ENCODE measurements around the gene MARCHF2. TPM values are rescaled to one million over a fixed set of nuclear protein-coding genes. Genes with fewer than 3 reads are reported as not detected.
"Not testable (repeated sequence)": the region's sequence is repeated elsewhere in the genome, so short reads cannot be mapped to it uniquely, and the experiment has no call there.

The MARCHF2 gene
- total RNA-seq, 1 donor from 2014 or later: 24.8 TPM

DNA sequence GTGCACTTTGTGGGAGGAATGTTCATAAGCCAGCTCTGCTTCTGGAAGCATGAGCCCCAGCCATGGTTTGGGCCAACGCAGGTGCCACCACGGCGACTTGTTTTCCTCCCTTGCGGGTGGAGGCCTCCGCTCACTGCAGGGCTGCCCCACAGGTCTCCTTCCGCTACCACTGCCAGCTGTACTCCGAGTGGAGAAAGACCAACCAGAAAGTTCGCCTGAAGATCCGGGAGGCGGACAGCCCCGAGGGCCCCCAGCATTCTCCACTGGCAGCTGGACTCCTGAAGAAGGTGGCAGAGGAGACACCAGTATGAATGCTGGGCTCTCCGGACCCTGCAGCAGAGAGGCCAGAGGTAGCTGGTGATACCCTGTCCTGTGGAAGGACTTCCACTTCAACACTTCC, 25.1 kb downstream of the MARCHF2 start:
- ChIA-PET CTCF (interaction anchor here (1.3 kb wide), 1 partner anchor 140 kb away, joined by 3 read pairs; no protein-coding TSS in a partner anchor), POLR2A (no interaction called here)

DNA sequence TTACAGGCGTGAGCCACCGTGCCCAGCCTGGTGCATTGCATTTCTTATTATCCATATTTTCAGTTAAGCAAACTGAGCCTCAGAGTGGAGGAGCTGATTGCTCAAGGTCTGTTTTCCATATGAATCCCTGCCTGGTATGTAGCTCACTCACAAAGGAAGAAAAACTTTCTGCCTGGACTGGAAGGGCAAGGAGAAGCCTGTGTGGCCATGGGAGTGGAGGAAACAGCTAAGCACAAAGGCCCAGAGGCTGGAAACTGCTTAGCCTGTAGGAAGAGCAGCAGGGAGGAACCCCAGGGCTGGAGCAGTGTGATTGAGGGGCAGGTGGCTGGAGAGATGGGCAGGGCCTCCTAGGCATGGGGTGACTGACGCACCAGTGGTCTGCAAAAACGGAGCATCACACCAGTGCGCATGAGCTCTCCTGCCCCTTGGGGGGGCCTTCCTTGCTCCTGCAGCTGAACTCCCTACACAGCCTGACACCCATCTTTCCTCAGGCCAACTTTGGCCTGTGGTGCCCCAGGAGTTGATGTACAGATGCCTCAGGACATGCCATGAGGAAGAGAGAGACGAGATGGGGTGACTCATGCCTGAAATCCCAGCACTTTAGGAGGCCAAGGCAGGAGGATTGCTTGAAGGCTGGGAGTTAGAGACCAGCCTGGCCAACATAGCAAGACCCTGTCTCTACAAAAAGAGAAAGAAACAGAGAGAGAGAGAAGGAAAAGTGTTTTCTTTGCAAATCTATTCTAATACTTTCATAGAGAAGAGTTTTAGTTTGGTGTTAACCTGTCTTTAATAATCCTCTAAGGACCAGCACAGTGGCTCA, 28.8 kb downstream of the MARCHF2 start:
- H3K27ac Mint-ChIP-seq: no peak overlapping the region
- intact Hi-C loops (cut with micrococcal nuclease): no loop called here
- no peak for DNase-seq
- H3K4me1 Mint-ChIP-seq: peaks cover 20% of the 10 kb centered on the region
- H3K4me3 Mint-ChIP-seq: peak overlapping the region; percentile 35
- TF ChIP-seq, protein P1, sequence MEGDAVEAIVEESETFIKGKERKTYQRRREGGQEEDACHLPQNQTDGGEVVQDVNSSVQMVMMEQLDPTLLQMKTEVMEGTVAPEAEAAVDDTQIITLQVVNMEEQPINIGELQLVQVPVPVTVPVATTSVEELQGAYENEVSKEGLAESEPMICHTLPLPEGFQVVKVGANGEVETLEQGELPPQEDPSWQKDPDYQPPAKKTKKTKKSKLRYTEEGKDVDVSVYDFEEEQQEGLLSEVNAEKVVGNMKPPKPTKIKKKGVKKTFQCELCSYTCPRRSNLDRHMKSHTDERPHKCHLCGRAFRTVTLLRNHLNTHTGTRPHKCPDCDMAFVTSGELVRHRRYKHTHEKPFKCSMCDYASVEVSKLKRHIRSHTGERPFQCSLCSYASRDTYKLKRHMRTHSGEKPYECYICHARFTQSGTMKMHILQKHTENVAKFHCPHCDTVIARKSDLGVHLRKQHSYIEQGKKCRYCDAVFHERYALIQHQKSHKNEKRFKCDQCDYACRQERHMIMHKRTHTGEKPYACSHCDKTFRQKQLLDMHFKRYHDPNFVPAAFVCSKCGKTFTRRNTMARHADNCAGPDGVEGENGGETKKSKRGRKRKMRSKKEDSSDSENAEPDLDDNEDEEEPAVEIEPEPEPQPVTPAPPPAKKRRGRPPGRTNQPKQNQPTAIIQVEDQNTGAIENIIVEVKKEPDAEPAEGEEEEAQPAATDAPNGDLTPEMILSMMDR (IDR thresholded peaks at IDR 0.05): no peak
- POLR2A ChIA-PET: interaction anchor here (0.5 kb wide), 1 partner anchor 190 kb away, joined by 3 read pairs; no protein-coding TSS in a partner anchor
- ATAC-seq (ENCODE audit: low read depth): no peak
- CTCF ChIA-PET: no interaction called here
- peaks cover 24% of the 10 kb centered on the region for H3K36me3 Mint-ChIP-seq (ENCODE audit: low read depth)
- no peaks in the 10 kb centered on the region for H3K9me3 Mint-ChIP-seq
- H3K27me3 Mint-ChIP-seq: no peaks in the 10 kb centered on the region

More for the DNA sequence above, 25.1 kb downstream of the MARCHF2 start:
- DNase-seq (no peak), ATAC-seq (ENCODE audit: low read depth) (no peak)
- Mint-ChIP-seq H3K4me1 (no peaks in the 10 kb centered on the region), H3K36me3 (ENCODE audit: low read depth) (peaks cover 6% of the 10 kb centered on the region), H3K27ac (no peak overlapping the region), H3K9me3 (no peaks in the 10 kb centered on the region), H3K4me3 (no peak overlapping the region), H3K27me3 (no peaks in the 10 kb centered on the region)
- TF ChIP-seq, protein P1 (IDR thresholded peaks at IDR 0.05): no peak
- intact Hi-C loops (cut with micrococcal nuclease): no loop called here

DNA sequence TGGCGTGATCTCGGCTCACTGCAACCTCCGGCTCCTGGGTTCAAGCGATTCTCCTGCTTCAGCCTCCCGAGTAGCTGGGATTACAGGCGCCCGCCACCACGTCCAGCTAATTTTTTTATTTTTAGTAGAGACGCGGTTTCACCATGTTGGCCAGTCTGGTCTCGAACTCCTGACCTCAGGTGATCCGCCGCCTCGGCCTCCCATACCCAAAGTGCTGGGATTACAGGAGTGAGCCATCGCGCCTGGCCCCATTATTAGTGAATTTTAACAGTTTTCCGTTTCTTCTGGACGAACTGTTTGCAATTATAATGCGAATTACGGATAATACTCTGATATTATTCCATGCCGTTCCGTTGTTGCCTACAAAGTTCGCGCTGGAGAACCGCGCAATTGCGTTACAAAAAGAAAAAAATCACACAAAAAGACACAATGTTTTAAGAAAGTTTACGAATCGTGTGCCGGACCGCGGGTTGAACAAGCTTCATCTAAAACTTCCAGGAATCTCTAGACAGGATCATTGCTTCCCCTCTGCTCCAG, 31.1 kb downstream of the MARCHF2 start:
- intact Hi-C loops (cut with micrococcal nuclease): loop anchor here (1.0 kb wide), 6 partner anchors 30 to 501 kb away; partner anchors contain the start of genes MARCHF2, NDUFA7, RAB11B and RPS28
- Mint-ChIP-seq H3K4me3 (peak overlapping the region; percentile 98), H3K27ac (peak overlapping the region; percentile 96), H3K36me3 (ENCODE audit: low read depth) (peaks cover 37% of the 10 kb centered on the region), H3K4me1 (peaks cover 38% of the 10 kb centered on the region)
- POLR2A ChIA-PET: interaction anchor here (1.0 to 5.0 kb wide), 14 partner anchors 12 to 134 kb away, joined by 3 to 56 read pairs (median 6); partner anchors contain the start of genes MARCHF2, NDUFA7, RAB11B and RPS28
- DNase-seq; H3K9me3 Mint-ChIP-seq; H3K27me3 Mint-ChIP-seq; ATAC-seq (ENCODE audit: low read depth): not testable (repeated sequence)
- CTCF ChIA-PET: interaction anchor here (1.2 kb wide), 1 partner anchor 31 kb away, joined by 4 read pairs; the partner anchor contains the start of gene MARCHF2

DNA sequence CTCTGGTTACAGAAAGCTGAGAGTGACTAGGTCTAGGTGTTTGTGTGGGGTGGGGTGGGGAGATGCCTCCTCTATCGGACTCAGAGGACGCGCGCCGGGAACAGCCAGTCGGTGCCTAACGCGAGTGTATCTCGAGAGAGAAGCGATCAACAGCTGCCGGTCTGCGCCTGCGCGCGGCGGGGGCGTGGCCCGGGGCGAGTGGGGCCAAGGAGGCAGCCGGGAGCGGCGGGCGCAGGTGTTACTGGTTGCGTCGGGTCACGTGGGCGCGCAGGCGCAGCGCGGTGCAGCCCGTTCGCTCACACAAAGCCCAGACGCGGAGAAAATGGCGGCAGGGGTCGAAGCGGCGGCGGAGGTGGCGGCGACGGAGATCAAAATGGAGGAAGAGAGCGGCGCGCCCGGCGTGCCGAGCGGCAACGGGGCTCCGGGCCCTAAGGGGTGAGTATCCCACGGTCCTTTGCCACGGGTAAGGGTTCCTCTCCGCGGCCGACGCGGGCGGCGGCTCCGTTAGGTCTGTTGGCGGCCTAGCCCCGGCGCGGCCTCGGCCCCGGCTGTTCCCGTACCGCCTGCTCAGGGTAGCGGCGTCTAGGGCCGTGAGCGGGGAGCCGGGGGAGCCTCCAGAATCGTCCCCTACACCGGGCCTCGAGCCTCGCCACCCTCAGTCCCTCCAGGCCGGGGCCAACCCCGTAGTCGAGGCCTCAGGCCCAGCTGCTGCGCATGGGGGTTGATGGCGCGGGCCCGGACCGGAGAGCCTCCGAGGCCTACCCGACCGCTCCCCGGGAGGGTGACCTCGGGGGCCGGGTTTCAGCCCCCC, 31.8 kb downstream of the MARCHF2 start, which contains the start of gene HNRNPM:
Gene HNRNPM, plus strand, starts transcription at position 299 of the 811 bp plus-strand sequence. Its CDS starts 24 bp downstream, at position 323.
- DNase-seq (peak; percentile 100), ATAC-seq (ENCODE audit: low read depth) (peak; percentile 94)
- Mint-ChIP-seq H3K27ac (peak within 1 kb of the TSS; percentile 96), H3K9me3 (no peaks in the 10 kb centered on the region), H3K4me3 (peak within 1 kb of the TSS; percentile 98), H3K4me1 (peaks cover 42% of the 10 kb centered on the region), H3K27me3 (no peaks in the 10 kb centered on the region), H3K36me3 (ENCODE audit: low read depth) (peaks cover 38% of the 10 kb centered on the region)
- ChIA-PET CTCF (interaction anchor here (1.2 kb wide), 1 partner anchor 32 kb away, joined by 4 read pairs; the partner anchor contains the start of gene MARCHF2), POLR2A (interaction anchor here (0.6 to 5.0 kb wide), 17 partner anchors 11 to 501 kb away, joined by 3 to 56 read pairs (median 6); partner anchors contain the start of genes MARCHF2, NDUFA7, RAB11B and RPS28)
- intact Hi-C loops (cut with micrococcal nuclease): loop anchor here (1.0 kb wide), 6 partner anchors 29 to 502 kb away; partner anchors contain the start of genes MARCHF2, NDUFA7, RAB11B and RPS28
- TF ChIP-seq, protein P1 (IDR thresholded peaks at IDR 0.05): no peak

GRCh38 chr19:8445488-8446001, 32.4 kb downstream of the MARCHF2 start:
- Mint-ChIP-seq H3K9me3 (no peaks in the 10 kb centered on the region), H3K4me3 (peak overlapping the region; percentile 98), H3K36me3 (ENCODE audit: low read depth) (peaks cover 41% of the 10 kb centered on the region), H3K27me3 (no peaks in the 10 kb centered on the region), H3K4me1 (peaks cover 48% of the 10 kb centered on the region), H3K27ac (peak overlapping the region; percentile 79)
- intact Hi-C loops (cut with micrococcal nuclease): no loop called here
- ChIA-PET CTCF (interaction anchor here (1.0 to 2.9 kb wide), 3 partner anchors 32 to 92 kb away, joined by 3 to 8 read pairs (median 3); partner anchors contain the start of gene MARCHF2), POLR2A (interaction anchor here (1.0 to 5.0 kb wide), 9 partner anchors 25 to 502 kb away, joined by 3 to 56 read pairs (median 5); partner anchors contain the start of genes MARCHF2, NDUFA7, RPS28 and TIMM44)
- DNase-seq (peak; percentile 53), ATAC-seq (ENCODE audit: low read depth) (peak; percentile 10)
- TF ChIP-seq, protein P1 (IDR thresholded peaks at IDR 0.05): no peak

Data from activated B cell treated with CpG ODN at 0.5 μM for 24 hours (primary cell).